ENCODE data around the gene DDB1. TPM values are rescaled to one million over a fixed set of nuclear protein-coding genes. Genes with fewer than 3 reads are reported as not detected.

DDB1 gene
- polyA plus RNA-seq, 1 donor from 2014 or later: 203 TPM

- Histone ChIP-seq H3K9me2 (ENCODE audit: insufficient read depth, low read length) (no peaks in the 10 kb centered on the region), H3K9ac (ENCODE audit: low read length) (no peak overlapping the region), H3F3A (ENCODE audit: insufficient read depth, low read length, poor library complexity, severe bottlenecking) (no peaks in the 10 kb centered on the region), H3K79me2 (replicated peaks; ENCODE audit: insufficient read depth, low read length) (peaks cover 24% of the 10 kb centered on the region), H3K27me3 (ENCODE audit: insufficient read depth, low read depth, low read length) (no peaks in the 10 kb centered on the region), H3K4me3 (ENCODE audit: low read length) (no peak overlapping the region), H2AFZ (ENCODE audit: low read depth, low read length) (no peak overlapping the region), H3K27ac (ENCODE audit: low read length) (no peak overlapping the region), H3K9me3 (ENCODE audit: low read length) (no peaks in the 10 kb centered on the region), H3K4me2 (ENCODE audit: low read length) (no peak overlapping the region), H4K20me1 (ENCODE audit: insufficient read depth) (no peaks in the 10 kb centered on the region), H3K36me3 (ENCODE audit: insufficient read depth, low read length) (no peaks in the 10 kb centered on the region)
- TF ChIP-seq RAD21 (conservative IDR thresholded peaks at IDR 0.05) (no peak), POLR2AphosphoS5 (IDR thresholded peaks at IDR 0.05) (no peak), REST (IDR thresholded peaks at IDR 0.05; ENCODE audit: borderline replicate concordance) (no peak), EZH2 (IDR thresholded peaks at IDR 0.05; ENCODE audit: borderline replicate concordance, insufficient read depth, low read length, poor library complexity, severe bottlenecking) (no peak), TAF1 (IDR thresholded peaks at IDR 0.05; ENCODE audit: low read depth) (no peak), MXI1 (conservative IDR thresholded peaks at IDR 0.05; ENCODE audit: poor library complexity, severe bottlenecking) (no peak), SMC3 (conservative IDR thresholded peaks at IDR 0.05; ENCODE audit: poor library complexity) (no peak), EP300 (conservative IDR thresholded peaks at IDR 0.05; ENCODE audit: poor library complexity, severe bottlenecking) (no peak), CTCF (IDR thresholded peaks at IDR 0.05; ENCODE audit: poor library complexity, severe bottlenecking) (no peak)
Measured at GRCh38 chr11:61364012-61364675, 31.2 kb upstream of the DDB1 start.

- peaks cover 24% of the 10 kb centered on the region for H3K79me2 ChIP-seq (replicated peaks; ENCODE audit: insufficient read depth, low read length)
- H2AFZ ChIP-seq (ENCODE audit: low read depth, low read length): peak overlapping the region; percentile 96
- no peaks in the 10 kb centered on the region for H3F3A ChIP-seq (ENCODE audit: insufficient read depth, low read length, poor library complexity, severe bottlenecking)
- H3K9me2 ChIP-seq (ENCODE audit: insufficient read depth, low read length): no peaks in the 10 kb centered on the region
- no peaks in the 10 kb centered on the region for H4K20me1 ChIP-seq (ENCODE audit: insufficient read depth)
- H3K9ac ChIP-seq (ENCODE audit: low read length): peak overlapping the region; percentile 100
- H3K27me3 ChIP-seq (ENCODE audit: insufficient read depth, low read depth, low read length): no peaks in the 10 kb centered on the region
- no peak for TF ChIP-seq TAF1 (IDR thresholded peaks at IDR 0.05; ENCODE audit: low read depth)
- TF ChIP-seq MXI1 (conservative IDR thresholded peaks at IDR 0.05; ENCODE audit: poor library complexity, severe bottlenecking): peak; percentile 72
- no peaks in the 10 kb centered on the region for H3K9me3 ChIP-seq (ENCODE audit: low read length)
- peak overlapping the region; percentile 100 for H3K27ac ChIP-seq (ENCODE audit: low read length)
- peak overlapping the region; percentile 71 for H3K4me2 ChIP-seq (ENCODE audit: low read length)
- no peaks in the 10 kb centered on the region for H3K36me3 ChIP-seq (ENCODE audit: insufficient read depth, low read length)
- peak overlapping the region; percentile 97 for H3K4me3 ChIP-seq (ENCODE audit: low read length)
Measured at GRCh38 chr11:61362542-61362875, 29.6 kb upstream of the DDB1 start.

Measured in neural cell (in vitro differentiated cells).